SK-N-SH (cell line): Measurements from ENCODE around the gene SRD5A1. TPM values are rescaled to one million over a fixed set of nuclear protein-coding genes. Genes with fewer than 3 reads are reported as not detected.

Experiments used
- CTCF ChIA-PET: fragments of 300-600, 350-600 bp; formaldehyde crosslinking; extraction: SDS; loops from one replicate; lab custom pipeline; 2021; lab: Yijun Ruan, JAX
- POLR2A ChIA-PET: fragments of 350-600 bp; sonication (Branson Sonifier 250); formaldehyde crosslinking; extraction: SDS; loops from one replicate; lab custom pipeline; 2020; ENCODE audit warnings: antibody characterized with exemption, inconsistent platforms; lab: Yijun Ruan, JAX
- DNase-seq: peaks from one replicate; pipeline ENCODE4 v3.0.0; 2012
- H2AFZ ChIP-seq: fragments of 200-600 bp; sonication (generic); 2 replicates; pipeline ENCODE4 v1.8.1; 2016; ENCODE audit warnings: antibody characterized with exemption, mild to moderate bottlenecking, low read depth
- H3F3A ChIP-seq: fragments of 200-600 bp; sonication (generic); replicated peaks from 2 replicates; pipeline ENCODE3; 2016; ENCODE audit warnings: antibody characterized with exemption, mild to moderate bottlenecking; ENCODE audit not compliant: insufficient read depth
- H3K27ac ChIP-seq, 2 experiments: fragments of 200-500 bp in 1 of 2; fragments of 200-600 bp in 1 of 2; sonication (Bioruptor generic) in 1 of 2; sonication (generic), shearing (Covaris generic) in 1 of 2; 2 replicates each; pipeline versions ENCODE4 v1.5.1 to v1.6.1; 2014 to 2016; ENCODE audit warnings: low read depth in 2 of 2, inconsistent platforms in 1 of 2, low read length in 1 of 2, mild to moderate bottlenecking in 1 of 2, mixed read lengths in 1 of 2
- H3K27me3 ChIP-seq: fragments of 200-600 bp; sonication (generic), shearing (Covaris generic); 2 replicates; pipeline ENCODE4 v1.6.1; 2016; ENCODE audit warnings: mixed run types; ENCODE audit not compliant: insufficient read depth
- H3K36me3 ChIP-seq, 2 experiments: fragments of 200-500 bp in 1 of 2; fragments of 200-600 bp in 1 of 2; sonication (Bioruptor generic) in 1 of 2; sonication (generic) in 1 of 2; replicated peaks in 1 of 2; 2 replicates each; pipeline versions ENCODE3 to v1.5.1; 2014 to 2016; ENCODE audit warnings: low read length in 1 of 2, mild to moderate bottlenecking in 1 of 2; ENCODE audit not compliant: insufficient read depth in 2 of 2, control insufficient read depth in 1 of 2
- H3K4me1 ChIP-seq, 2 experiments: fragments of 200-500 bp in 1 of 2; fragments of 200-600 bp in 1 of 2; sonication (Bioruptor generic) in 1 of 2; sonication (generic), shearing (Covaris generic) in 1 of 2; 2 replicates each; pipeline versions ENCODE4 v1.5.1 to v1.6.1; 2014 to 2016; ENCODE audit warnings: low read depth in 1 of 2, low read length in 1 of 2, mixed run types in 1 of 2; ENCODE audit not compliant: insufficient read depth in 2 of 2, control insufficient read depth in 1 of 2
- H3K4me2 ChIP-seq: fragments of 200-600 bp; sonication (generic), shearing (Covaris generic); 2 replicates; pipeline ENCODE4 v1.6.1; 2017; ENCODE audit warnings: mixed run types
- H3K4me3 ChIP-seq, 2 experiments: fragments of 200-500 bp in 1 of 2; fragments of 200-600 bp in 1 of 2; sonication (Bioruptor generic) in 1 of 2; sonication (generic), shearing (Covaris generic) in 1 of 2; 2 replicates each; pipeline versions ENCODE4 v1.5.1 to v1.8.1; 2014 to 2016; ENCODE audit warnings: low read depth in 2 of 2, inconsistent platforms in 1 of 2, low read length in 1 of 2, mild to moderate bottlenecking in 1 of 2, mixed read lengths in 1 of 2, moderate library complexity in 1 of 2
- H3K79me2 ChIP-seq: fragments of 200-600 bp; sonication (generic); 2 replicates; pipeline ENCODE4 v1.8.1; 2017; ENCODE audit warnings: mild to moderate bottlenecking; ENCODE audit not compliant: insufficient read depth
- H3K9ac ChIP-seq: fragments of 200-600 bp; sonication (generic); 2 replicates; pipeline ENCODE4 v1.6.1; 2017; ENCODE audit warnings: mixed run types
- H3K9me2 ChIP-seq: fragments of 200-600 bp; sonication (generic); 2 replicates; pipeline ENCODE4 v1.6.1; 2017; ENCODE audit warnings: mixed run types
- H3K9me3 ChIP-seq: fragments of 200-600 bp; sonication (generic); 2 replicates; pipeline ENCODE4 v1.6.1; 2017; ENCODE audit warnings: mixed run types, mild to moderate bottlenecking, moderate library complexity
- H4K20me1 ChIP-seq: fragments of 200-600 bp; sonication (generic); 2 replicates; pipeline ENCODE4 v1.6.1; 2017; ENCODE audit warnings: mild to moderate bottlenecking, mixed run types; ENCODE audit not compliant: insufficient read depth
- CTCF ChIP-seq: fragments of 200-600 bp; sonication (generic); IDR thresholded peaks from 2 replicates; pipeline ENCODE4 v1.6.1; 2017; ENCODE audit warnings: antibody characterized with exemption, mild to moderate bottlenecking, moderate library complexity
- GABPA ChIP-seq: IDR thresholded peaks from 2 replicates; pipeline ENCODE4 v1.4.0; 2012; ENCODE audit warnings: low read depth, mild to moderate bottlenecking
- MXI1 ChIP-seq: IDR thresholded peaks from 2 replicates; pipeline ENCODE4 v1.6.1; 2012; ENCODE audit warnings: mild to moderate bottlenecking, low read depth, low read length, improper control_type of control experiment
- NRF1 ChIP-seq: IDR thresholded peaks from 2 replicates; pipeline ENCODE4 v1.6.1; 2012; ENCODE audit warnings: low read depth, mild to moderate bottlenecking, low read length
- POLR2AphosphoS5 ChIP-seq: IDR thresholded peaks from 2 replicates; pipeline ENCODE4 v1.6.1; 2012; ENCODE audit warnings: low read depth, low read length
- RAD21 ChIP-seq: IDR thresholded peaks from 2 replicates; pipeline ENCODE4 v1.6.1; 2012; ENCODE audit warnings: mild to moderate bottlenecking, low read length
- RFX5 ChIP-seq: IDR thresholded peaks from 2 replicates; pipeline ENCODE4 v1.6.1; 2012; ENCODE audit warnings: mild to moderate bottlenecking, improper control_type of control experiment, low read length
- SMC3 ChIP-seq: IDR thresholded peaks from 2 replicates; pipeline ENCODE4 v1.6.1; 2012; ENCODE audit warnings: low read depth, low read length, improper control_type of control experiment
- TCF12 ChIP-seq: IDR thresholded peaks from 2 replicates; pipeline ENCODE4 v1.4.0; 2012
- TEAD4 ChIP-seq: IDR thresholded peaks from 2 replicates; pipeline ENCODE4 v1.4.0; 2012; ENCODE audit warnings: mild to moderate bottlenecking, borderline replicate concordance; ENCODE audit not compliant: insufficient read depth
- USF1 ChIP-seq: IDR thresholded peaks from 2 replicates; pipeline ENCODE4 v1.4.0; 2012; ENCODE audit warnings: low read depth, borderline replicate concordance
- ZBTB33 ChIP-seq: IDR thresholded peaks from 2 replicates; pipeline ENCODE4 v1.4.0; 2012; ENCODE audit warnings: low read depth, borderline replicate concordance
- WGBS: methylation state at CpG from one replicate; pipeline ENCODE4 v1.1.6; 2017; ENCODE audit warnings: low lambda C conversion rate; 5-methylcytosine and 5-hydroxymethylcytosine counted together
- polyA plus RNA-seq, 3 experiments: library from polyadenylated mRNA; depleted of rRNA; stranded (reverse); fragments of >200 nt; gene quantifications; 2 replicates each; pipeline ENCODE4 v1.2.3, GENCODE V29; 2012

SRD5A1 gene
- polyA plus RNA-seq, 1 of the 3 experiments (the other 2 are of a cell fraction), result 24.0 TPM

GRCh38 chr5:6631441-6631840 is 1.8 kb upstream of the SRD5A1 start:
- no peak for DNase-seq
- no peak overlapping the region for H3K27ac ChIP-seq
- H3K9ac ChIP-seq, result peak overlapping the region; percentile 81; the same call in 1 of the 2 replicates
- H3K79me2 ChIP-seq, result peaks cover 92% of the 10 kb centered on the region
- peak overlapping the region; percentile 91 to 95; a peak in 3 of 4 replicates for H3K4me3 ChIP-seq
- 94% methylated on average over 4 of the region's 4 CpGs for WGBS
- H3F3A ChIP-seq, result no peaks in the 10 kb centered on the region
- H3K4me2 ChIP-seq, result peak overlapping the region; percentile 80
- H3K9me3 ChIP-seq, result no peaks in the 10 kb centered on the region
- H2AFZ ChIP-seq, result no peak overlapping the region
- H4K20me1 ChIP-seq, result peaks cover 45% of the 10 kb centered on the region
- no peaks in the 10 kb centered on the region for H3K9me2 ChIP-seq
- H3K4me1 ChIP-seq, result peaks cover 5 to 22% of the 10 kb centered on the region in 2 experiments; a peak in 2 of 4 replicates
- H3K36me3 ChIP-seq, result peaks cover 41 to 45% of the 10 kb centered on the region in 2 experiments
- no peaks in the 10 kb centered on the region for H3K27me3 ChIP-seq
- ChIA-PET CTCF (interaction anchor here (1.2 kb wide), 1 partner anchor 89 kb away, joined by 3 read pairs; no protein-coding TSS in a partner anchor), POLR2A (no interaction called here)
- no peak for TF ChIP-seq POLR2AphosphoS5
- TF ChIP-seq GABPA, result no peak
- no peak for TF ChIP-seq MXI1
- TF ChIP-seq, all 33 proteins: peak for 0

GRCh38 chr5:6632324-6632887 is 834 bp upstream of the SRD5A1 start:
- H3K4me1 ChIP-seq, result peaks cover 5 to 22% of the 10 kb centered on the region in 2 experiments; a peak in 2 of 4 replicates
- H4K20me1 ChIP-seq, result peaks cover 39% of the 10 kb centered on the region
- H3K27ac ChIP-seq, result peak overlapping the region; percentile 91 to 98
- H3K4me2 ChIP-seq, result peak overlapping the region; percentile 80
- H3K4me3 ChIP-seq, result peak overlapping the region; percentile 91 to 95
- peaks cover 32 to 36% of the 10 kb centered on the region in 2 experiments for H3K36me3 ChIP-seq
- H2AFZ ChIP-seq, result peak overlapping the region; percentile 97
- TF ChIP-seq SMC3 (no peak), CTCF (peak; percentile 21)
- POLR2A ChIA-PET, result interaction anchor here (1.0 kb wide), 2 partner anchors 80 to 254 kb away, joined by 3 to 6 read pairs; partner anchors contain the start of genes MED10 and TENT4A
- H3K9ac ChIP-seq, result peak overlapping the region; percentile 81
- H3K27me3 ChIP-seq, result no peaks in the 10 kb centered on the region
- 2% methylated on average over 15 of the region's 33 CpGs for WGBS
- no peaks in the 10 kb centered on the region for H3K9me3 ChIP-seq
- no peaks in the 10 kb centered on the region for H3F3A ChIP-seq
- no peaks in the 10 kb centered on the region for H3K9me2 ChIP-seq
- CTCF ChIA-PET, result interaction anchor here (0.6 to 1.6 kb wide), 6 partner anchors 9 to 113 kb away, joined by 3 to 5 read pairs (median 4); no protein-coding TSS in a partner anchor
- peaks cover 92% of the 10 kb centered on the region for H3K79me2 ChIP-seq
- DNase-seq, result no peak

GRCh38 chr5:6633469-6634245 is 417 bp downstream of the SRD5A1 start:
- WGBS, result 1% methylated on average over 21 of the region's 75 CpGs
- Histone ChIP-seq H3K79me2 (peaks cover 92% of the 10 kb centered on the region), H3K9ac (peak overlapping the region; percentile 81), H2AFZ (peak overlapping the region; percentile 77), H3K9me2 (no peaks in the 10 kb centered on the region), H3F3A (no peaks in the 10 kb centered on the region), H3K27ac (peak overlapping the region; percentile 67 to 91; a peak in 3 of 4 replicates), H3K4me3 (peak overlapping the region; percentile 91 to 95), H3K4me2 (peak overlapping the region; percentile 80), H3K36me3 (peaks cover 19 to 27% of the 10 kb centered on the region in 2 experiments), H3K9me3 (no peaks in the 10 kb centered on the region), H4K20me1 (peaks cover 27% of the 10 kb centered on the region), H3K27me3 (no peaks in the 10 kb centered on the region), H3K4me1 (peaks cover 5 to 22% of the 10 kb centered on the region in 2 experiments; a peak in 2 of 4 replicates)
- ChIA-PET CTCF (interaction anchor here (0.6 to 1.6 kb wide), 7 partner anchors 15 to 133 kb away, joined by 3 to 5 read pairs (median 3); no protein-coding TSS in a partner anchor), POLR2A (interaction anchor here (0.6 to 1.0 kb wide), 4 partner anchors 79 to 1212 kb away, joined by 3 to 6 read pairs (median 4); partner anchors contain the start of genes MED10 and TENT4A)
- DNase-seq, result peak; percentile 70
- no peak for TF ChIP-seq TCF12
- 0 out of 2 replicates have a peak, but pooled peaks have one; percentile 8 for TF ChIP-seq SMC3
- TF ChIP-seq TEAD4, result no peak
- no peak for TF ChIP-seq USF1
- TF ChIP-seq RFX5, result no peak
- TF ChIP-seq NRF1, result no peak
- no peak for TF ChIP-seq ZBTB33
- TF ChIP-seq RAD21, result 0 out of 2 replicates have a peak, but pooled peaks have one; percentile 3
